SK-N-SH treated with all-trans-retinoic acid at 6 μM for 48 hours (cell line): ENCODE measurements around the gene ALG14.

Experiments
- ARNTL ChIP-seq: fragments of 450-650 bp; formaldehyde crosslinking; IDR thresholded peaks from 2 replicates; pipeline ENCODE4 v1.5.0; 2020; ENCODE audit warnings: low read depth, mild to moderate bottlenecking, moderate library complexity, borderline replicate concordance
- BACH2 ChIP-seq: fragments of 250-450 bp; sonication (Bioruptor Pico); IDR thresholded peaks from 2 replicates; pipeline ENCODE4 v1.9.0; 2021; ENCODE audit warnings: mild to moderate bottlenecking, borderline replicate concordance
- CSDC2 ChIP-seq: fragments of 250-450 bp; sonication (Bioruptor Pico); IDR thresholded peaks from 2 replicates; pipeline ENCODE4 v1.5.0; 2020; ENCODE audit warnings: mild to moderate bottlenecking, moderate library complexity
- ESRRG ChIP-seq: fragments of 250-450 bp; sonication (Bioruptor Pico); IDR thresholded peaks from 2 replicates; pipeline ENCODE4 v1.6.1; 2021; ENCODE audit warnings: mild to moderate bottlenecking
- SNAI2 ChIP-seq: fragments of 250-450 bp; sonication (Bioruptor Pico); IDR thresholded peaks from 2 replicates; pipeline ENCODE4 v1.5.0; 2020; ENCODE audit warnings: mild to moderate bottlenecking, moderate library complexity
- ZC3H10 ChIP-seq: fragments of 250-450 bp; sonication (Bioruptor Pico); IDR thresholded peaks from 2 replicates; pipeline ENCODE4 v1.5.1; 2021; ENCODE audit warnings: mild to moderate bottlenecking, moderate library complexity
- ZFP3 ChIP-seq: fragments of 250-450 bp; sonication (Bioruptor Pico); IDR thresholded peaks from 2 replicates; pipeline ENCODE4 v1.5.0; 2020; ENCODE audit warnings: mild to moderate bottlenecking, moderate library complexity
- ZFP30 ChIP-seq: fragments of 450-650 bp; formaldehyde crosslinking; IDR thresholded peaks from 2 replicates; pipeline ENCODE4 v1.5.0; 2022; ENCODE audit warnings: mild to moderate bottlenecking, moderate library complexity
- ZNF565 ChIP-seq: fragments of 450-650 bp; formaldehyde crosslinking; conservative IDR thresholded peaks from 2 replicates; pipeline ENCODE4 v1.5.0; 2020; ENCODE audit warnings: low read depth, mild to moderate bottlenecking, moderate library complexity
- ZNF8 ChIP-seq: fragments of 450-650 bp; formaldehyde crosslinking; IDR thresholded peaks from 2 replicates; pipeline ENCODE4 v1.5.0; 2020; ENCODE audit warnings: mild to moderate bottlenecking, moderate library complexity
- TF ChIP-seq, protein P1 (sequence below): fragments of 250-450 bp; sonication (Bioruptor Pico); IDR thresholded peaks from 2 replicates; pipeline ENCODE4 v1.5.1; 2021; ENCODE audit warnings: mild to moderate bottlenecking, moderate library complexity
- TF ChIP-seq, protein P2 (sequence below): fragments of 250-450 bp; sonication (Bioruptor Pico); IDR thresholded peaks from 2 replicates; pipeline ENCODE4 v1.8.0; 2020; ENCODE audit warnings: mild to moderate bottlenecking, moderate library complexity, borderline replicate concordance
- TF ChIP-seq, protein P3 (sequence below): fragments of 250-450 bp; sonication (Bioruptor Pico); IDR thresholded peaks from 2 replicates; pipeline ENCODE4 v1.5.1; 2020; ENCODE audit warnings: low read depth, mild to moderate bottlenecking, moderate library complexity
- TF ChIP-seq, protein P4 (sequence below): fragments of 250-450 bp; sonication (Bioruptor Pico); IDR thresholded peaks from 2 replicates; pipeline ENCODE4 v1.5.0; 2020; ENCODE audit warnings: mild to moderate bottlenecking, moderate library complexity

DNA sequence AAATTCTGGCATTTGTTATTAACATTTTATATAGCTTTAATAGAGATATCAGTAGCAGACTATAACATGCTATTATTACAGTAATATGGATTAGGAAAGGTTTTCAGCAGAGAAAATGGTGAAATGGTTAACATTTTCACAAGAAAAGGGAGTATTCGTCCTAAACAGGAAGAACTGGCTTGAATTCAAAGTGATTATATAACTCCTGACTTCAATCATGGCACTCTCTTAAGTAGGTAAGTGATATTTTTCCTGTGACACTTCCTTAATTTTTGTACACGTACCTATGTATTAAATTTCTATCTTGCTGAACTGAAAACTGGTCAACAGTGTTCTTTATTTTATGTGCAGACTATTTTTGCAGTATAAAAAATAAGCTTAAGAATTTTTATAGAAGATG lies 77.9 kb downstream of the ALG14 start:
- TF ChIP-seq ZFP30 (CRISPR knock-in tag): no peak
- no peak for TF ChIP-seq ARNTL (CRISPR knock-in tag)
- TF ChIP-seq ZNF565 (CRISPR knock-in tag): no peak
- TF ChIP-seq CSDC2 (CRISPR knock-in tag): no peak
- TF ChIP-seq, protein P1, sequence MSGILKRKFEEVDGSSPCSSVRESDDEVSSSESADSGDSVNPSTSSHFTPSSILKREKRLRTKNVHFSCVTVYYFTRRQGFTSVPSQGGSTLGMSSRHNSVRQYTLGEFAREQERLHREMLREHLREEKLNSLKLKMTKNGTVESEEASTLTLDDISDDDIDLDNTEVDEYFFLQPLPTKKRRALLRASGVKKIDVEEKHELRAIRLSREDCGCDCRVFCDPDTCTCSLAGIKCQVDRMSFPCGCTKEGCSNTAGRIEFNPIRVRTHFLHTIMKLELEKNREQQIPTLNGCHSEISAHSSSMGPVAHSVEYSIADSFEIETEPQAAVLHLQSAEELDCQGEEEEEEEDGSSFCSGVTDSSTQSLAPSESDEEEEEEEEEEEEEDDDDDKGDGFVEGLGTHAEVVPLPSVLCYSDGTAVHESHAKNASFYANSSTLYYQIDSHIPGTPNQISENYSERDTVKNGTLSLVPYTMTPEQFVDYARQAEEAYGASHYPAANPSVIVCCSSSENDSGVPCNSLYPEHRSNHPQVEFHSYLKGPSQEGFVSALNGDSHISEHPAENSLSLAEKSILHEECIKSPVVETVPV: no peak
- TF ChIP-seq, protein P2, sequence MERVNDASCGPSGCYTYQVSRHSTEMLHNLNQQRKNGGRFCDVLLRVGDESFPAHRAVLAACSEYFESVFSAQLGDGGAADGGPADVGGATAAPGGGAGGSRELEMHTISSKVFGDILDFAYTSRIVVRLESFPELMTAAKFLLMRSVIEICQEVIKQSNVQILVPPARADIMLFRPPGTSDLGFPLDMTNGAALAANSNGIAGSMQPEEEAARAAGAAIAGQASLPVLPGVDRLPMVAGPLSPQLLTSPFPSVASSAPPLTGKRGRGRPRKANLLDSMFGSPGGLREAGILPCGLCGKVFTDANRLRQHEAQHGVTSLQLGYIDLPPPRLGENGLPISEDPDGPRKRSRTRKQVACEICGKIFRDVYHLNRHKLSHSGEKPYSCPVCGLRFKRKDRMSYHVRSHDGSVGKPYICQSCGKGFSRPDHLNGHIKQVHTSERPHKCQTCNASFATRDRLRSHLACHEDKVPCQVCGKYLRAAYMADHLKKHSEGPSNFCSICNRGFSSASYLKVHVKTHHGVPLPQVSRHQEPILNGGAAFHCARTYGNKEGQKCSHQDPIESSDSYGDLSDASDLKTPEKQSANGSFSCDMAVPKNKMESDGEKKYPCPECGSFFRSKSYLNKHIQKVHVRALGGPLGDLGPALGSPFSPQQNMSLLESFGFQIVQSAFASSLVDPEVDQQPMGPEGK (CRISPR knock-in tag): no peak
- TF ChIP-seq, protein P3, sequence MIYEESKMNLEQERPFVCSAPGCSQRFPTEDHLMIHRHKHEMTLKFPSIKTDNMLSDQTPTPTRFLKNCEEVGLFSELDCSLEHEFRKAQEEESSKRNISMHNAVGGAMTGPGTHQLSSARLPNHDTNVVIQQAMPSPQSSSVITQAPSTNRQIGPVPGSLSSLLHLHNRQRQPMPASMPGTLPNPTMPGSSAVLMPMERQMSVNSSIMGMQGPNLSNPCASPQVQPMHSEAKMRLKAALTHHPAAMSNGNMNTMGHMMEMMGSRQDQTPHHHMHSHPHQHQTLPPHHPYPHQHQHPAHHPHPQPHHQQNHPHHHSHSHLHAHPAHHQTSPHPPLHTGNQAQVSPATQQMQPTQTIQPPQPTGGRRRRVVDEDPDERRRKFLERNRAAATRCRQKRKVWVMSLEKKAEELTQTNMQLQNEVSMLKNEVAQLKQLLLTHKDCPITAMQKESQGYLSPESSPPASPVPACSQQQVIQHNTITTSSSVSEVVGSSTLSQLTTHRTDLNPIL: no peak
- no peak for TF ChIP-seq SNAI2 (CRISPR knock-in tag)
- TF ChIP-seq ZFP3 (CRISPR knock-in tag): no peak
- TF ChIP-seq, protein P4, sequence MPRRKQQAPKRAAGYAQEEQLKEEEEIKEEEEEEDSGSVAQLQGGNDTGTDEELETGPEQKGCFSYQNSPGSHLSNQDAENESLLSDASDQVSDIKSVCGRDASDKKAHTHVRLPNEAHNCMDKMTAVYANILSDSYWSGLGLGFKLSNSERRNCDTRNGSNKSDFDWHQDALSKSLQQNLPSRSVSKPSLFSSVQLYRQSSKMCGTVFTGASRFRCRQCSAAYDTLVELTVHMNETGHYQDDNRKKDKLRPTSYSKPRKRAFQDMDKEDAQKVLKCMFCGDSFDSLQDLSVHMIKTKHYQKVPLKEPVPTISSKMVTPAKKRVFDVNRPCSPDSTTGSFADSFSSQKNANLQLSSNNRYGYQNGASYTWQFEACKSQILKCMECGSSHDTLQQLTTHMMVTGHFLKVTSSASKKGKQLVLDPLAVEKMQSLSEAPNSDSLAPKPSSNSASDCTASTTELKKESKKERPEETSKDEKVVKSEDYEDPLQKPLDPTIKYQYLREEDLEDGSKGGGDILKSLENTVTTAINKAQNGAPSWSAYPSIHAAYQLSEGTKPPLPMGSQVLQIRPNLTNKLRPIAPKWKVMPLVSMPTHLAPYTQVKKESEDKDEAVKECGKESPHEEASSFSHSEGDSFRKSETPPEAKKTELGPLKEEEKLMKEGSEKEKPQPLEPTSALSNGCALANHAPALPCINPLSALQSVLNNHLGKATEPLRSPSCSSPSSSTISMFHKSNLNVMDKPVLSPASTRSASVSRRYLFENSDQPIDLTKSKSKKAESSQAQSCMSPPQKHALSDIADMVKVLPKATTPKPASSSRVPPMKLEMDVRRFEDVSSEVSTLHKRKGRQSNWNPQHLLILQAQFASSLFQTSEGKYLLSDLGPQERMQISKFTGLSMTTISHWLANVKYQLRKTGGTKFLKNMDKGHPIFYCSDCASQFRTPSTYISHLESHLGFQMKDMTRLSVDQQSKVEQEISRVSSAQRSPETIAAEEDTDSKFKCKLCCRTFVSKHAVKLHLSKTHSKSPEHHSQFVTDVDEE (CRISPR knock-in tag): no peak
- TF ChIP-seq ZNF8 (CRISPR knock-in tag): no peak
- no peak for TF ChIP-seq BACH2 (CRISPR knock-in tag)
- no peak for TF ChIP-seq ZC3H10
- TF ChIP-seq ESRRG (CRISPR knock-in tag): no peak
